Endodermal cell (in vitro differentiated cells): Measurements from ENCODE around the gene NUTM2D. TPM values are rescaled to one million over a fixed set of nuclear protein-coding genes. Genes with fewer than 3 reads are reported as not detected.
"Not testable (repeated sequence)": the region's sequence is repeated elsewhere in the genome, so short reads cannot be mapped to it uniquely, and the experiment has no call there.

Experiments used
- DNase-seq: peaks from one replicate; pipeline ENCODE4 v3.0.0-alpha.2; 2017
- H3K27ac ChIP-seq: 2 replicates; pipeline ENCODE4 v1.5.1; 2013; ENCODE audit warnings: mild to moderate bottlenecking, low read depth, low read length, moderate library complexity
- H3K27me3 ChIP-seq: 2 replicates; pipeline ENCODE4 v1.6.1; 2013; ENCODE audit warnings: mild to moderate bottlenecking, low read length, moderate library complexity; ENCODE audit not compliant: insufficient read depth, control insufficient read depth, poor library complexity, severe bottlenecking
- H3K36me3 ChIP-seq: 2 replicates; pipeline ENCODE4 v1.7.0; 2013; ENCODE audit warnings: mild to moderate bottlenecking, low read length, moderate library complexity; ENCODE audit not compliant: control insufficient read depth, insufficient read depth
- H3K4me1 ChIP-seq: one replicate; pipeline ENCODE4 v1.7.0; 2013; ENCODE audit warnings: low read length; ENCODE audit not compliant: control insufficient read depth, insufficient read depth
- H3K4me3 ChIP-seq: 2 replicates; pipeline ENCODE4 v1.5.1; 2013; ENCODE audit warnings: mild to moderate bottlenecking, low read length, moderate library complexity
- H3K9ac ChIP-seq: 2 replicates; pipeline ENCODE4 v1.6.1; 2013; ENCODE audit warnings: mild to moderate bottlenecking, low read length, moderate library complexity; ENCODE audit not compliant: poor library complexity, severe bottlenecking; ENCODE audit errors: extremely low read depth
- H3K9me3 ChIP-seq: 2 replicates; pipeline ENCODE4 v1.6.1; 2013; ENCODE audit warnings: mild to moderate bottlenecking, low read length, moderate library complexity; ENCODE audit not compliant: control insufficient read depth
- H3K27ac Mint-ChIP-seq: 2 replicates; pipeline ENCODE4 v1.8.0; 2020; ENCODE audit warnings: mixed read lengths
- H3K27me3 Mint-ChIP-seq: 2 replicates; pipeline ENCODE4 v1.8.0; 2021; ENCODE audit warnings: mild to moderate bottlenecking, mixed read lengths; ENCODE audit not compliant: insufficient read depth
- H3K36me3 Mint-ChIP-seq: 2 replicates; pipeline ENCODE4 v1.8.0; 2020; ENCODE audit warnings: low read depth, mixed read lengths
- H3K4me1 Mint-ChIP-seq: 2 replicates; pipeline ENCODE4 v1.8.0; 2020; ENCODE audit warnings: mixed read lengths
- H3K4me3 Mint-ChIP-seq: 2 replicates; pipeline ENCODE4 v1.8.0; 2020; ENCODE audit warnings: mild to moderate bottlenecking, moderate library complexity, mixed read lengths
- H3K9me3 Mint-ChIP-seq: 2 replicates; pipeline ENCODE4 v1.8.0; 2020; ENCODE audit warnings: mild to moderate bottlenecking, mixed read lengths
- WGBS, 2 experiments: methylation state at CpG; one replicate each; pipeline versions ENCODE4 v1.1.5 to v1.1.7; 2013; ENCODE audit warnings: missing lambda C conversion rate in 2 of 2, mixed read lengths in 1 of 2; ENCODE audit not compliant: insufficient coverage in 1 of 2, insufficient read length in 1 of 2; 5-methylcytosine and 5-hydroxymethylcytosine counted together
- total RNA-seq, 2 donors: library from RNA; stranded (reverse); fragmentation: NEBNext Ultra II Directional in 1 of 2; extraction: Animal tissue kit (Norgen Biotek cat#: 25700) in 1 of 2; gene quantifications; 2 replicates in 1 of 2; 3 replicates in 1 of 2; pipeline ENCODE4 v1.2.1, GENCODE V29; 2021

The NUTM2D gene
- total RNA-seq, 2 donors from 2014 or later = 3.4 TPM

- not testable (repeated sequence) for DNase-seq, H3K9me3 Mint-ChIP-seq, H3K36me3 Mint-ChIP-seq, H3K9ac ChIP-seq, H3K36me3 ChIP-seq, H3K27ac ChIP-seq, H3K4me1 Mint-ChIP-seq, H3K27me3 Mint-ChIP-seq, H3K4me3 Mint-ChIP-seq, H3K27ac Mint-ChIP-seq, H3K27me3 ChIP-seq, H3K4me3 ChIP-seq, H3K9me3 ChIP-seq, H3K4me1 ChIP-seq
- WGBS, 2 experiments = 80% methylated on average over 5 of the region's 31 CpGs; no CpG with 5 or more reads in 1 of the 2 experiments
Measured at GRCh38 chr10:87355110-87355509, 2.4 kb upstream of the NUTM2D start.

- H3K27me3 Mint-ChIP-seq, H3K9me3 Mint-ChIP-seq, H3K9me3 ChIP-seq, H3K27me3 ChIP-seq, H3K9ac ChIP-seq, H3K27ac Mint-ChIP-seq, H3K4me1 ChIP-seq, DNase-seq, H3K36me3 Mint-ChIP-seq, H3K4me3 ChIP-seq, H3K36me3 ChIP-seq, H3K4me3 Mint-ChIP-seq, H3K27ac ChIP-seq, H3K4me1 Mint-ChIP-seq: not testable (repeated sequence)
- 100% methylated on average over 1 of the region's 3 CpGs; no CpG with 5 or more reads in 1 of the 2 experiments for WGBS, 2 experiments
Measured at GRCh38 chr10:87358159-87358558, 615 bp downstream of the NUTM2D start.

- not testable (repeated sequence) for DNase-seq, H3K27me3 Mint-ChIP-seq, H3K27me3 ChIP-seq, H3K9me3 ChIP-seq, H3K9ac ChIP-seq, H3K27ac ChIP-seq, H3K4me3 Mint-ChIP-seq, H3K36me3 ChIP-seq, H3K4me1 ChIP-seq, H3K4me1 Mint-ChIP-seq, H3K36me3 Mint-ChIP-seq, H3K27ac Mint-ChIP-seq, H3K9me3 Mint-ChIP-seq, H3K4me3 ChIP-seq
- no CpG with 5 or more reads among the region's 9 CpGs for WGBS, 2 experiments
Measured at GRCh38 chr10:87369514-87370112, 12.1 kb downstream of the NUTM2D start.

GRCh38 chr10:87374091-87374490, 16.5 kb downstream of the NUTM2D start:
- H3K36me3 ChIP-seq, H3K4me3 Mint-ChIP-seq, H3K27ac Mint-ChIP-seq, H3K4me1 Mint-ChIP-seq, H3K9ac ChIP-seq, H3K36me3 Mint-ChIP-seq, H3K9me3 Mint-ChIP-seq, H3K9me3 ChIP-seq, H3K27me3 ChIP-seq, H3K4me3 ChIP-seq, H3K4me1 ChIP-seq, H3K27ac ChIP-seq, DNase-seq, H3K27me3 Mint-ChIP-seq: not testable (repeated sequence)
- WGBS, 2 experiments = no CpG with 5 or more reads among the region's 1 CpG

GRCh38 chr10:87379115-87379514, 21.6 kb downstream of the NUTM2D start:
- H3K36me3 ChIP-seq, H3K27ac ChIP-seq, H3K9ac ChIP-seq, H3K9me3 Mint-ChIP-seq, H3K27ac Mint-ChIP-seq, H3K36me3 Mint-ChIP-seq, H3K4me3 ChIP-seq, H3K4me1 Mint-ChIP-seq, H3K27me3 ChIP-seq, H3K9me3 ChIP-seq, H3K4me3 Mint-ChIP-seq, DNase-seq, H3K27me3 Mint-ChIP-seq, H3K4me1 ChIP-seq: not testable (repeated sequence)
- 80% methylated on average over 4 of the region's 4 CpGs; no CpG with 5 or more reads in 1 of the 2 experiments for WGBS, 2 experiments

- not testable (repeated sequence) for H3K4me1 Mint-ChIP-seq, H3K4me1 ChIP-seq, DNase-seq, H3K36me3 ChIP-seq, H3K4me3 Mint-ChIP-seq, H3K9me3 ChIP-seq, H3K4me3 ChIP-seq, H3K27me3 Mint-ChIP-seq, H3K9me3 Mint-ChIP-seq, H3K27me3 ChIP-seq, H3K36me3 Mint-ChIP-seq, H3K9ac ChIP-seq, H3K27ac ChIP-seq, H3K27ac Mint-ChIP-seq
- 90% methylated on average over 6 of the region's 10 CpGs; no CpG with 5 or more reads in 1 of the 2 experiments for WGBS, 2 experiments
Measured at GRCh38 chr10:87383149-87383857, 25.8 kb downstream of the NUTM2D start.

GRCh38 chr10:87384283-87384682, 26.7 kb downstream of the NUTM2D start:
- H3K27ac Mint-ChIP-seq, H3K36me3 ChIP-seq, H3K9me3 ChIP-seq, H3K36me3 Mint-ChIP-seq, H3K27me3 Mint-ChIP-seq, H3K9ac ChIP-seq, DNase-seq, H3K4me1 Mint-ChIP-seq, H3K9me3 Mint-ChIP-seq, H3K27ac ChIP-seq, H3K4me1 ChIP-seq, H3K4me3 Mint-ChIP-seq, H3K4me3 ChIP-seq, H3K27me3 ChIP-seq: not testable (repeated sequence)
- WGBS, 2 experiments = 85% methylated on average over 1 of the region's 5 CpGs; no CpG with 5 or more reads in 1 of the 2 experiments
